Gastrocnemius medialis (tissue), 4 donors: Measurements from ENCODE around the gene NCF4. TPM values are rescaled to one million over a fixed set of nuclear protein-coding genes. Genes with fewer than 3 reads are reported as not detected.

ENCODE experiments used
- ATAC-seq, 2 donors: fragments of 150-250 bp; one replicate each; pipeline ENCODE4 v1.9.1; 2016
- DNase-seq, 2 donors: peaks; one replicate each; pipeline ENCODE4 v3.0.0-alpha.2; 2019
- H3K27ac ChIP-seq, 4 donors: fragments of 200-600 bp; sonication (generic); 1 replicate in 1 of 4; 2 replicates in 3 of 4; pipeline ENCODE4 v1.5.1; 2016 to 2018; ENCODE audit warnings: mild to moderate bottlenecking in 2 of 4, moderate library complexity in 1 of 4
- H3K27me3 ChIP-seq, 3 donors: fragments of 200-600 bp; sonication (generic) in 2 of 3; 1 replicate in 1 of 3; 2 replicates in 2 of 3; pipeline versions ENCODE4 v1.5.1 to v1.6.0; 2016 to 2019; ENCODE audit warnings: mild to moderate bottlenecking in 1 of 3, moderate library complexity in 1 of 3
- H3K36me3 ChIP-seq, 2 donors: fragments of 200-600 bp; sonication (generic) in 1 of 2; one replicate each; pipeline ENCODE4 v1.5.1; 2017 to 2018
- H3K4me1 ChIP-seq, 2 donors: fragments of 200-600 bp; sonication (generic) in 1 of 2; one replicate each; pipeline ENCODE4 v1.5.1; 2016 to 2017; ENCODE audit warnings: mild to moderate bottlenecking in 2 of 2
- H3K4me3 ChIP-seq, 4 donors: fragments of 200-600 bp; sonication (generic) in 3 of 4; 1 replicate in 1 of 4; 2 replicates in 3 of 4; pipeline ENCODE4 v1.5.1; 2016 to 2019; ENCODE audit warnings: mild to moderate bottlenecking in 2 of 4
- H3K9me3 ChIP-seq, 3 donors: fragments of 200-600 bp; sonication (generic) in 2 of 3; 1 replicate in 1 of 3; 2 replicates in 2 of 3; pipeline ENCODE4 v1.5.1; 2016 to 2019
- POLR2A ChIP-seq, 2 donors: fragments of 450-650 bp; IDR thresholded peaks; one replicate each; pipeline ENCODE4 v1.6.1; 2017; ENCODE audit warnings: antibody characterized with exemption in 2 of 2, mild to moderate bottlenecking in 2 of 2, moderate library complexity in 2 of 2
- in situ Hi-C, 4 donors: fragments of 200-750 bp; cut with MboI; loops; one replicate each; pipeline versions ENCODE4 v1.15.0 to v1.8.0; 2017; ENCODE audit warnings: low sequenced_read_pairs in 4 of 4
- intact Hi-C: fragments of 100-400 bp; cut with DNase I; formaldehyde crosslinking; loops from one replicate; pipeline ENCODE4 v1.15.1; 2023; ENCODE audit warnings: low total_unique reads
- total RNA-seq, 4 donors: library from RNA; depleted of rRNA; stranded (reverse); fragments of >200 nt; gene quantifications; one replicate each; pipeline versions ENCODE4 v1.1.0 to v1.2.3, GENCODE V29; 2016
- TF ChIP-seq, protein P1 (sequence below), 5 experiments: fragments of 450-650 bp in 3 of 5; fragments of 200-600 bp in 2 of 5; sonication (generic) in 2 of 5; IDR thresholded peaks in 4 of 5; conservative IDR thresholded peaks in 1 of 5; 1 replicate in 4 of 5; 2 replicates in 1 of 5; pipeline ENCODE4 v1.5.1; 2016 to 2019; ENCODE audit warnings: antibody characterized with exemption in 5 of 5, mild to moderate bottlenecking in 3 of 5, moderate library complexity in 3 of 5

Gene NCF4
- total RNA-seq, 4 donors from 2014 or later = 1.8 to 5.5 (median 2.9) TPM

DNA sequence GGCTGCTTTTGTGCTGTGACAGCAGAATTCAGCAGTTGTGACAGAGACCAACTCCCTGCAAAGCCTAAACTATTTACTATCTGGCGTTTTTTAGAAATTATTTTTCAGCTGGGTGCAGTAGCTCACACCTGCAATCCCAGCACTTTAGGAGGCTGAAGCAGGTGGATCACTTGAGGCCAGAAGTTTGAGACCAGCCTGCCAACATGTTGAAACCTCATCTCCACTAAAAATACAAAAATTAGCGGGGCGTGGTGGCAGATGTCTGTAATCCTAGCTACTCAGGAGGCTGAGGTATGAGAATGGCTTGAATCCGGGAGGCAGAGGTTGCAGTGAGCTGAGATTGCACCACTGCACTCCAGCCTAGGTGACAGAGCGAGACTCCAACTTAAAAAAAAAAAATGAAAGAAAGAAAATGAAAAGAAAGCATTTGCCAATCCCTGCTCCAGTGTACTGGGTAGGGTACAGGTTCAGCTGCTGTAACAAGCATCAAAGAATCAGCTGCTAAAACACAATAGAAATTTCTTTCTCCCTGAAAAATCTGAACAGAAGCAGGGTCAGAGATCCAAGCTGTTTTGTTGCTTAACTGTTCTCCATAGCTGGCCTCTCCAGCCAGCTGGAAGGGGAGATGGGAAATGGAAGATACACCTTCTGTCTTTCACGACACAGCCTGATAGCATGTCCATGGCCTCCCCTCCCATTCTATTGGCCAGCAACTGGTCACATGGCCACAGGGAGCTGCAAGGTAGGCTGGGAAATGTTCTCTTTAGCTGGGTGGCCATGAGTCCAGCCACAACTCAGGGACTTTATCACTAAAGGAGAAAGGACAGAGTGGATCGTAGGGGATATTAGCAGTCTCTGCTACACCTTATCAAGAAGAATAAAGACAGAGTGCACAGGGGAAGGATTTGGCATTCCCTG is 8.5 kb upstream of the NCF4 start:
- Histone ChIP-seq H3K27ac (no peak overlapping the region), H3K4me1 (peaks cover 8 to 22% of the 10 kb centered on the region in 2 donors), H3K36me3 (no peaks in the 10 kb centered on the region), H3K9me3 (no peaks in the 10 kb centered on the region), H3K27me3 (peaks cover 0 to 13% (median 10%) of the 10 kb centered on the region in 3 donors), H3K4me3 (no peak overlapping the region)
- intact Hi-C loops = no loop called here
- ATAC-seq (no peak), DNase-seq (no peak)
- TF ChIP-seq, protein P1, sequence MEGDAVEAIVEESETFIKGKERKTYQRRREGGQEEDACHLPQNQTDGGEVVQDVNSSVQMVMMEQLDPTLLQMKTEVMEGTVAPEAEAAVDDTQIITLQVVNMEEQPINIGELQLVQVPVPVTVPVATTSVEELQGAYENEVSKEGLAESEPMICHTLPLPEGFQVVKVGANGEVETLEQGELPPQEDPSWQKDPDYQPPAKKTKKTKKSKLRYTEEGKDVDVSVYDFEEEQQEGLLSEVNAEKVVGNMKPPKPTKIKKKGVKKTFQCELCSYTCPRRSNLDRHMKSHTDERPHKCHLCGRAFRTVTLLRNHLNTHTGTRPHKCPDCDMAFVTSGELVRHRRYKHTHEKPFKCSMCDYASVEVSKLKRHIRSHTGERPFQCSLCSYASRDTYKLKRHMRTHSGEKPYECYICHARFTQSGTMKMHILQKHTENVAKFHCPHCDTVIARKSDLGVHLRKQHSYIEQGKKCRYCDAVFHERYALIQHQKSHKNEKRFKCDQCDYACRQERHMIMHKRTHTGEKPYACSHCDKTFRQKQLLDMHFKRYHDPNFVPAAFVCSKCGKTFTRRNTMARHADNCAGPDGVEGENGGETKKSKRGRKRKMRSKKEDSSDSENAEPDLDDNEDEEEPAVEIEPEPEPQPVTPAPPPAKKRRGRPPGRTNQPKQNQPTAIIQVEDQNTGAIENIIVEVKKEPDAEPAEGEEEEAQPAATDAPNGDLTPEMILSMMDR (IDR thresholded peaks at IDR 0.05 in 4 of 5, conservative IDR thresholded peaks at IDR 0.05 in 1 of 5) = no peak
- TF ChIP-seq POLR2A (IDR thresholded peaks at IDR 0.05) = no peak
- in situ Hi-C loops = loop anchor here in 2 of 4 donors (10.0 kb wide), 2 partner anchors 68 to 122 kb away; no protein-coding TSS in a partner anchor

DNA sequence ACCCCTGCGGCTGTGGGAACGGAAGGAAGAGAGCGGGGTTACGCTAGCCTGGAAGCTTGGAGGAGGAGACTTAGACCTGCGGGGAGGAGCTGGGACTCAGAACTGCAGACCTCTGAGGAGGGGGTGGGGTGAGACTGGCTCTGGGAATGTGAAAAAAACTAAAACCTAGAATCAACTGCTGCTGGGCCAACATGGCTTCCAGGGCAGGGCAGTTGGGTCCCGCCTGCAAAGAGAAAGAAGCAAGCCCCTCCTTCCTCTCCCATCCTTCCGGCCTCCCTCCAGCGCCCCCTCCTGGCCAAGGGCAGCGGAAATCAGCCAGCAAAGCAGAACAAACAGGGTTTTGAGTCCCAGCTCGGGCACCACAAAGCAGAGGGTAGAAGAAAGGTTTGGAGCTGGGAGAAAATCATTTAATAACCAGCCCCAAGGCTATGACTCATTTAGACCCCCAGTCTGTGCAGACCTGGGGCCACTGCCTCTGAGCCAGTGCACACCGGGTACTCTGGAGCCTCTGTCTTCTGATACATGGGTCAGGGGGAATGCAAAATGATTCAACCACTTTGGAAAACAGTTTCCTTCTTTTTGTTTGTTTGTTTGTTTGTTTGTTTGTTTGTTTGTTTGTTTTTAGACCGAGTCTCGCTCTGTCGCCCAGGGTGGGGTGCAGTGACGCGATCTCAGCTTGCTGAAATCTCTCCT is 7.3 kb upstream of the NCF4 start:
- TF ChIP-seq, protein P1 (IDR thresholded peaks at IDR 0.05 in 4 of 5, conservative IDR thresholded peaks at IDR 0.05 in 1 of 5) = peak in 3 of 5 experiments; percentile 25 to 37 (median 34)
- no peak for TF ChIP-seq POLR2A (IDR thresholded peaks at IDR 0.05)
- H3K27me3 ChIP-seq = peaks cover 0 to 10% (median 7%) of the 10 kb centered on the region in 3 donors
- H3K36me3 ChIP-seq = no peaks in the 10 kb centered on the region
- no peak overlapping the region for H3K27ac ChIP-seq
- intact Hi-C loops (no loop called here), in situ Hi-C loops (loop anchor here in 2 of 4 donors (10.0 kb wide), 2 partner anchors 69 to 121 kb away; no protein-coding TSS in a partner anchor)
- no peaks in the 10 kb centered on the region for H3K9me3 ChIP-seq
- peaks cover 8 to 24% of the 10 kb centered on the region in 2 donors for H3K4me1 ChIP-seq
- H3K4me3 ChIP-seq = no peak overlapping the region
- DNase-seq (peak; percentile 11 to 39), ATAC-seq (no peak)

DNA sequence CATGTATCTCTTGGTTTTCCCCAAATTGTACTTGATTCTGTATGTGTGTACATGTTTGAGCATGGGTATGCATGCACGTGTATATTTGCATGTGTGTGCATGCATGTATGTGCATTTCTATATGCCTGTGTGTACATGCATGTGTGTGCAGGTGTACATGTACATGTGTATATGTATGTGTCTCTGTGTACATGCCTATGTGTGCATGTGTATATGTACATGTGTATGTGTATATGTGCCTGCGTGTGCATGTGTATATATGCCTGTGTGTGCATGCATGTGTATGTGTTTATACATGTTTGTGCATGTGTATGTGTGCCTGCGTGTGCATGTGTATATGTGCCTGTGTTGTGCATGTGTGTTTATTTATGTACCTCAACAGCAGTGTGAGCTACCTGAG is 5.3 kb upstream of the NCF4 start:
- TF ChIP-seq POLR2A (IDR thresholded peaks at IDR 0.05) = no peak
- TF ChIP-seq, protein P1 (IDR thresholded peaks at IDR 0.05 in 4 of 5, conservative IDR thresholded peaks at IDR 0.05 in 1 of 5) = no peak
- Histone ChIP-seq H3K9me3 (no peaks in the 10 kb centered on the region), H3K36me3 (no peaks in the 10 kb centered on the region), H3K4me1 (peaks cover 8 to 24% of the 10 kb centered on the region in 2 donors), H3K27ac (no peak overlapping the region), H3K27me3 (peaks cover 0 to 3% (median 3%) of the 10 kb centered on the region in 3 donors), H3K4me3 (peak overlapping the region in 1 of 4 donors; percentile 26)
- no peak for DNase-seq
- in situ Hi-C loops = loop anchor here in 2 of 4 donors (10.0 kb wide), 2 partner anchors 71 to 119 kb away; no protein-coding TSS in a partner anchor
- no peak for ATAC-seq
- intact Hi-C loops = no loop called here

DNA sequence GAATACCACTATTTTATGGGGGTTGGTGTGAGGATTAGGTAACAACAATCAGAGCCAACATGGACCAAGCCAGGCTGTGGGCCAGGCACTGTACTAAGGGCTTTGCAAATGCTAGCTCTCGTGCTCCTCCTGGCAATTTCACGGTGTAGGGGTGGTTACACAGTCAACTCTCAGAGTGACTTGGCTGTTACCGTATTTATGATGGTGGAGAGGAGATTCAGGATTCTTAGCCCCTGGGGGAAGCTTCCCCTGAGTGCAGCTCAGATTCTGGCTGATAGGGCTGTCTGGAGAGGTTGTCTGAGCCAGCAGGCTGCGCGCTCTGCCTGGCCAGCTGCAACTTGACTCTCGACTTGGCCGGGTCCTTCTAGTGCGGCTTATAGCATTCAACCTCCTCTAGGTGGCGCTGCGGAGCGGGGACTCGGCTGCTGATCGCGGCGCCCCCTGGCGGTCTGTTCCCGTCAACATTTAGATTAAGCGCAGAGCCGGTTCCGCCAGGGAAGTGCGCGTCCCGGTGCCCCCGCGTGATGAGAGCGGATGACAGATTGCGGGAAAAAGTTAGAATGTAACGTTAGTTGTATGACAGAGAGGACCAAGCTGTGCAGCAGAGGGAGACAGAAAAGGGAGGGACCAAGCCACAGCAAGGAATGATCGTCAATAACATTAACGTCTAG is 4.5 kb upstream of the NCF4 start:
- intact Hi-C loops (loop anchor here (1.0 to 2.0 kb wide), 3 partner anchors 74 to 122 kb away; partner anchors contain the start of gene IFT27), in situ Hi-C loops (loop anchor here in 2 of 4 donors (10.0 kb wide), 2 partner anchors 71 to 119 kb away; no protein-coding TSS in a partner anchor)
- H3K4me3 ChIP-seq = peak overlapping the region in 1 of 4 donors; percentile 26

More for the DNA sequence above, 4.5 kb upstream of the NCF4 start:
- DNase-seq = peak; percentile 79 to 81
- TF ChIP-seq, protein P1 (IDR thresholded peaks at IDR 0.05 in 4 of 5, conservative IDR thresholded peaks at IDR 0.05 in 1 of 5) = peak; percentile 97 to 100 (median 99)
- TF ChIP-seq POLR2A (IDR thresholded peaks at IDR 0.05) = no peak
- Histone ChIP-seq H3K27ac (no peak overlapping the region), H3K36me3 (no peaks in the 10 kb centered on the region), H3K27me3 (peaks cover 0 to under 1% (median 0%) of the 10 kb centered on the region in 3 donors), H3K9me3 (no peaks in the 10 kb centered on the region), H3K4me1 (peaks cover 8 to 24% of the 10 kb centered on the region in 2 donors)
- peak; percentile 89 to 96 for ATAC-seq
